Ramos (cell line): Measurements from ENCODE around the gene PYGM.

Experiments
- in situ Hi-C: fragments of 300-500 bp; cut with MboI; formaldehyde crosslinking; loops from one replicate; pipeline ENCODE4 v1.14.3; 2022; ENCODE audit warnings: low sequenced_read_pairs; ENCODE audit not compliant: unreplicated experiment

Gene PYGM

DNA sequence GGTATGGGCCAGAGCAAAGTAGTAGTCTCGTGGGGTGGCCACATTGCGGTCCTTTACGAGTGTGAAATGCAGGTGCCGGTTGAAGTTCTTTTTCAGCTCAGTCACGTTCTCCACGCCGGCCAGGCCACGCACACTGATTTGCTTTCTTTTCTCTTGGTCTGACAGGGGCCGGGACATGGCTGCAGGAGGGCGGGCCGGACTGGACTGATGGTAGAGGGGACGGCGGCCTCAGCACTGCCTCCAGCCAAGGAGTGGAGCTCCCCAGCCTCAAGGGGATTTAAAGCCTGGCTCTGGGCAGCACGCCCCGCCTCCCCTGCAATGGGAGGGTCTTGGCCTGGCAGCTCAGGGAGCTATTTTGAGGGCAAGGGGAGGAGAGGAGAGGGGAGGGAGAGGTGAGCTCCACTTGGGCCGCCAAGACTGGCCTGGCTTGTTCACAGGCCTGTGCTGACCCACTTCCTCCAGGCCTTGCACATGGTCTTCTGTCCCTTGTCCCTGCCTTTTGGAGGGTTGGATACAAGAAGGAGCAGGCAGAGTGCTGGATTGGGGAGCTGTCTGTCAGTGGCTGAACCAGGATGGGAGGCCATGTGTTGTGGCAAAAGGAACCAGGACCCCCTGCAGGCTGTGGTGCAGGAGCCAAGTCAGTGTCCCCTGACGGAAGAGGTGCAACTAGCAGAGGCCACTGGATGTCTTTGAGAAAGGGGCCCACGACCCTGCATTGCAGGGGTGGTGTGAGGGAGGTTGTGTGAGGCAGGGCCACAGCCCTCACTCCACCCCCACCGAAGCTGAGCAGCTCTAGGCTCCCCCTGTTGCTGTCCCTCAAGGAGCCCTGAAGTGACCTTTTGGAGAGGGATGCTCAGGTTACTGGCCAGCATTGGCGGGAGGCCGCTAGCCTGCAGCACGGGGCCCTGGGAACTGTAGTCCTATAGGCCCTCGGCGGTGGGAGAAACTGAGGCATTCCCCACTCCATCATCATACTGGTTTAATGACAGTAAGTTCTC is at the start of gene PYGM:
Gene PYGM (minus strand): TSS at position 253 of the 998 bp plus-strand sequence. CDS start 76 bp downstream, at position 177.
- in situ Hi-C loops, result no loop called here

DNA sequence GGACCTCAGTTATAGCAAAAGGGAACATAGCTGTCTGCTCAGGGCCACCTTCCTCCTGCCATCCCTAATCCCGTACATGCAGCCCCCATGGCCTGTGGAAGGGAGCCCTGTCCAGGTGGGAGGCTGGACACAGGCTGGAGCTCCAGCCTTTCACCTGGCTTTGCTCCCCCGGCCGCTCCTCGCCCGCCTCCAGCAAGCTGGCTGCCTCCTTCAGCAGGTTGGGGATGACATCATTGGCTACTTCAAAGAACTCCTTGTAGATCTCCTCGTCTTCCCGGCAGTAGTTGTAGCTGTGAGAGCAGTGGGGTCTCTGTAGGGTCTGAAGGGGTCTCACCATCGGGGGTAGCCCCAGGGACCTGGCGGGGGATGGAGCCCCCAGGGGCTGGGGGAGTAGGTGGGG is 45.7 kb upstream of the PYGM start:
- in situ Hi-C loops, result no loop called here

DNA sequence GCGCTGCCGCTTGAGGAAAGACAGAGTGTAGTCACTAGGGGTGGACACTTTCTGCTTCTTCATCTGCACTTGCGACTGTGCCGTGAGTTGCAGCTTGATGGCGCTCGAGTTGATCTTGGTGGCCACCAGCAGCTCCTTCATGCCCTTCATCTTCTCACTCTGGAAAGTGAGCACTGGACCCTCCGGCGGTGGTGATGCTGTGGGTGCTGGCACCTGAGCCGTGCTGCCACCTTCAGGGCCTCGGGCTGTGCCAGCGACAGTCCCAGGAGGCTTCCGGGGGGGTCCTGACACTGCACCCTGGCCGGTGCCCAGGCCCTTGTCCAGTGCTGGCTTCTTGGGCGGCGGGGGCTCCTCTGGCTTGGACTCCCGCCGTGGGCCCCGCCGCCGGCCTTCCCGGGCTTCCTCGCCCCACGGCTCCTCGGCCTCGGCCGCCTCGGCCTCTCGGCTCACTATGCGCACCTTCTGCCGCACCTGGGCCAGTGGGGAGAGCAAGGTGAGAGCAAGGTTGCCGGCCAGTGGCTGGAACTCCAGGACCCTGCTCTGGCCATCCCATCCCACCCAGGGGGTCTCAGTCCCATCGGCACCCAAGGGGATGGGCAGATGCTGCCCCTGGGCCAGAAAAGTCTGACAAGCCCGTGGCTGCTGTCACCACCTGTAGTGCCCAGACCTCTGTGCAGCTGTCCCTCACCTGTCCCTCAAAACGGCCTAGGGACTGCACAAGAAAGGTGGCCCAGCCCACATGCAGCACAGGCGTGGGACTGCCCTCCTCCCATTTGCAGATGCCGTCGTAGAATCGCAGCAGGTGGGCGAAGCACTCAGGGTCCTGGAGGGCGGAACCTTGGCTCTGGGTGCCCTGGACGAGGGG is 44.8 kb upstream of the PYGM start:
- in situ Hi-C loops, result no loop called here

DNA sequence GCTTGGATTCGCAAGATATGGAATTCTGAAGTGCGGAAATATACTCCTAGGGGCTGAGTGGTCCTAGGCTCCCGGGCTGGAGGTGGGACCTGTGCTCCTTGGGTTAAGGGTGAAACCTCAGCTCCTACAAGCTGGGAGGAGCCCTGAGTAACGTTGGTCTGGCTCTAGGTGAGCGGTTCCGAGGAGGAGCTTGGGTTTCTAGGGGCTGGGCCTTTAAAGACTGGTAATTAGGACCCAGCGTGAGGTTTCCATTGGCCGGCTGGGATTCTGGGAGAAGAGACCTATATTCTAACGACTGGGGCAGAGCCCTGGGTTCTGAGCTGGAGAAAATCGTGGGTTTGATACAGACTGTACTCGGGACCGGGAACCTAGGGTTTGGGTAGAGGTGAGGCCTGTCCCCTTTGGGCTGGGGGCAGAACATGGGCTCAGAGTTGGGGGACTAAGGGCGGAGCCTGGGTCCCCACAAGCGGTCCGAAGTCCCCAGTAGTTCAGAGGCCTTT is 44.1 kb upstream of the PYGM start:
- in situ Hi-C loops, result no loop called here

DNA sequence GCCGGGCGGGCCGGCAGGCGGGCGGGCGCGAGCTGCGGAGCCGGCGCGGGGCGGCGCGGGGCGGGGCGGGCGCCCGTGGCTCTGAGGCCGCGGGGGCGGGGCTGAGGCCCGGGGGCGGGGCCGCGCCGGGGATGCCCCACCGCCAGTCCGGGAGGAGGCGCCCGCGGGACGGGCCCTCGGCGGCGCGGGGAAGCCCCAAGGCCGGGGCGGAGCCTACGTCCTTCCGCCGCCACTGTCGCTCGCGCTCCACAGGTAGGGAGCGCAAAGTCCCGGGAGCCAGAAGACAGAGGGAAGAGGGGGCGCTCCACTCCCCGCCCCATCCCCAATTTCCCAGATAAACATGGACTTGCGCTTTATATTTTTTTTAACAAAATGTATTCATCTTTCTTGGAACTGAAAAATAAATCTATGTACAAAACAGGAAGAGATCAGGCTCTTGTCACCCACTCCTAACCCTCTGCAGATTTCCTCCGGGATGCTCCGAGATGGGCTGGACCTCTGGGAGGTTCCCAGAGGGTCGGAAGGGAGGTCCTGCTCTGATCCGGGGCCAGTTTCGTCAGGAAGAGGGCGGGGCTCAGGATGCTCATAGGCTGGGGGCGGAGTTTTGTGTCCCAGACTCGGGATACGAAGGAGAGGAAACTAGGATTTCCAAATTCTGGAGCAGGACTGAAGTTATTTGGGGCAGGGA is 43.5 kb upstream of the PYGM start, which contains the start of gene MAP4K2:
Gene MAP4K2 (minus strand): TSS at position 57 of the 688 bp plus-strand sequence. CDS start 65 bp downstream, outside the sequence.
- in situ Hi-C loops, result no loop called here

DNA sequence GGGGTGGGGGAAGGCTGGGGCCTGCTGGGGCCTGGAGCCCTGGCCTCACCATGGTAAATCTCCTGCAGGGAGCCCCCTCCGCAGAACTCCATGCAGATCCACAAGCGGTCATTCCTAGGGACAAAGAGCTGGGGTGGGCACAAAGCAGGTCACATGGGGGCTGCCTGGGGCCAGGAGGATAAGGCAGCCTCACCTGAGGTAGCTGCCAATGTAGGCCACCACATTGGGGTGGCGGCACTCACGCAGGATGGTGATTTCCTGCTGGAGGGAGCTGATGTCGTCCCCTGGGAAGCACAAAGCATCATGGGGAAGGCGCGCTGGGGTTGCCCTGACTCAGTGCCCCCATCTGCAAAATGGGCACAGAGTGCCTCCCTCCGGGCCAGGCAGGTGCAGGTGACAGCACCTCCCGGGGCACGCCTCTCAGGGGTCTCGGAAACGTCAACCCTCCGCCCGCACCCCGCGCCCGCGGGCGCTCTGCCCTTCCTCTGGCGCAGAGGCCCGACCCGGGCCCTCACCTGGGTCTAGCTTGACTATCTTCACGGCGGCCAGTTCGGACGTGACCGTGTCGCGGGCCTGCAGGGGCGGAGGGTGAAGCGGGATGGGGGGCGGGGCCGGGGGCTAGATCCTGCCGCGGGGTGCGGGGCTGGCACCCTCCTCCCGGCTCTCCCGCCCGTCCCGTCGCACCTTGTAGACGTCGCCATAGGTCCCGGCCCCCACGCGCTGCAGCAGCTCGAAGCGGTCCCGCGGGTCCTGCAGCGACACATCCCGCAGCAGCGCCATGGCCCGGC is 42.8 kb upstream of the PYGM start:
- in situ Hi-C loops, result no loop called here

DNA sequence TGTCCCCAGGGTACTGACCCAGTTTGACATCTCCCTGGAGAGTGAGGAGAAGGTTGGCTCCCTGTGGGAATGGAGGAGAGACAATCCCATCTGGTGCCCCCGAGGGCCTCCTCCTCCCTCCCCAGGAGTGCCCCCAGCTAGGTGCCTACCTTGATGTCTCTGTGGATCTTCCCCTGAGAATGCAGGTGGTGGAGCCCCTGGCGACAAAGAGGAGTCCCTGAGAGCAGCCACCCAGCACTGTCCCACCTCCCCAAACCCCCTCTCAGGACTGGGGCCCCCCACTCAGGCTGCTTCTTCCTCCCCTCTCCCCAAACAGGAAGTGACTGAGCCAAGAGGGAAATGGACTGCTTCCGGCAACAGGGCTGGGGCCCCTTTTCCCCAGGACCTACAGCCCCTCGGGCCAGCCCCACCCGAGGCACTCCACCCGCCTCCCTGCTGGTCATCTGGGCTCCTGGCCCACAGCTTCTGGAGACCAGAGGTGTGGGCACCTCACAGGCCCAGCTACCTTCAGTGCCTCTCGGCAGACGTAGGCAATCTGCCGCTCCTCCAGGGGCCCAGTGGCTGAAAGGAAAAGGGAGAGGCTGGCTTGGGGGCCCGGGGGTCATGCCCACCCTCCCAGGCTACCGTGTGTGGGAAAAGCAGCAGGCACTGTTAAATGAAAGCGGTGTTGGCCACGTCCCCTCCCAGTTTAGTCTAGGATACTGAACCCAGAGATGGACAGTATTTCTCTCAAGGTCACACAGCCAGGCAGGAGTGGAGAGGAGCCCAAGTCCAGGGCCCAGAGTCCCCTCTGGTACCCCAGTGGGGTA is 42.0 kb upstream of the PYGM start:
- in situ Hi-C loops, result no loop called here

DNA sequence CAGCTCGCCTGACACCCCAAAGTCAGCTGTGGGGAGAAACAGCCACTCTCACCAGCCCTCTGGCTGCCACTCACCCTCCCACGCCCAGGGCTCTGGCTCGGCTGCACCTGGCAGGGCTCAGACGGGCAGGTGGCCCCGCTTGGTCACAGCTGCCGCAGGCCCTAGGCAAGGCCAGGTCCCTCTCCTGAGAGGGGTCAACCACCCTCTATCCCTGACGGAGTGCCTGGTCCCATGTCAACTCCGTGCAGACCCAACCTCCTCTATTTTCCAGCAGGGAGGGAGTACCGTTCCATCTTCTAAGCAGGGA is 41.3 kb upstream of the PYGM start:
- in situ Hi-C loops, result no loop called here

DNA sequence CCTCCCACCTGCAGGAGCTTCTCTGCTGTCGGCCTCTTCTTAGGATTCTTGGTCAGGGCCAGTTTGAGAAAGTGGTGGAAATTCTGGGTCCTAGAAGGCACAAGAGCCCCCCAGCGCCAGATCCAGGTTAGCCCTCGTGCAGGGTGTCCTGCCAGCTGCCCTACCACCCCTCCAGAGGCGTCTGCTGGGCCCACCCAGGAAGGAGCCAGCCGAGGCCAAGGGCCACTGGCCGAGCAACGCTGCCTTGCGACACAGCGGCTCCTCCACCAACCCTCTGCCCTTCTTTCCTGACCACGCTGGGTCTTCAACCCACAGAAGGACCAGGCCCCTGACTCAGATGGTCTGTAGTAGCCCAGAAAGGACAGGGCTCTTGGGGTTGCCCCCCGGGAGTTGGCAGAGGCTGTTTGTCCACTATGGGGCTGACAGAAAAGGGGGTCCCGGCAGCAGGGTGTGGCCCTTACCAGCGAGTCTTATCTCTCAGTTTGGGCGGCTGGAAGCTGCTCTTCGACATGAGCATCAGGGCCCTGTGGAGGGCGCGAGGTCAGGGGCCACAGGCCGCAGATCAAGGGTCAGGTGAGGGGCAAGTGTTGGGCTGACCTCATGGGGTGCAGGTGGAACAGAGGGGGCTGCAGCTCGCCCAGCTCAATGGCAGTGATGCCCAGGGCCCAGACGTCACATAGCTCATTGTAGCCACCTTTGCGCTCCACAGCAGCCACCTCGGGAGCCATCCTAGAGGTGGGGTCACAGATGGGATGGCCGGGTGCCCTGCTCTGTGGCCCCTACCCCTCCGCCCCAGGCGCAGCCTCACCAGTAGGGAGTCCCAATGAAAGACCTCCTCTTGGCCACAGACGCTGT is 40.8 kb upstream of the PYGM start:
- in situ Hi-C loops, result no loop called here

DNA sequence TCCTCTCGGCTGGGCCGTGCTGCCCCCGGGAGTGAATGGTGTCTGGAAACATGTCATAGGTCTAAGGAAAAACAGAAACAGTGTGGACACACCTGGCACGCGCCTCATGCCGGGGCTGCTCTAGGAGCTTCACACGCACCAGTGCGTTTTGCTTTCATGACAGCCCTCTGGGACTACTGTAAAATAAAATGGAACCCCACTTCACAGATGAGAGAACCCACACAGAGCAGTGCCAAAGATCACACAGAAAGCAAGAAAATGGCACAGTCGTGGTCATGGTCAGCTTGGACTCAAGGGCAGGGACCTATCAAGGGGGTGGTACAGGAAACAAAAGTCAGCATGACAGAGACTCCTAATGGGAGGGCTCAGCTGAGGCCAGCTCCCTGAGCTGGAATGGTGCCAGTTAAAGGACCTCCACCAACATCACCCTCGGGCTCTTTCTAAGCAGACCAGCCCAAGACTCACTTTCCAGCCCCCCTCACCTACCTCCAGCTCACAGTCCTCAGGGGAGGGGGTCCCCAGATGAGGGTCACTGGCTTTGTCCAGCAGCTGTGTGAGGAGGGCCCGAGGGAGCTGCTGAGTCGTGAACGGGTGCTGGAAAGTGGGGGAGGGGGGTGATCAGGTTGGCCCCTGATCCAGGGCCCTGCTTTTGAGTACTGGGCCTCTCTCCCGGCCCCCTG is 40.0 kb upstream of the PYGM start:
- in situ Hi-C loops, result no loop called here

DNA sequence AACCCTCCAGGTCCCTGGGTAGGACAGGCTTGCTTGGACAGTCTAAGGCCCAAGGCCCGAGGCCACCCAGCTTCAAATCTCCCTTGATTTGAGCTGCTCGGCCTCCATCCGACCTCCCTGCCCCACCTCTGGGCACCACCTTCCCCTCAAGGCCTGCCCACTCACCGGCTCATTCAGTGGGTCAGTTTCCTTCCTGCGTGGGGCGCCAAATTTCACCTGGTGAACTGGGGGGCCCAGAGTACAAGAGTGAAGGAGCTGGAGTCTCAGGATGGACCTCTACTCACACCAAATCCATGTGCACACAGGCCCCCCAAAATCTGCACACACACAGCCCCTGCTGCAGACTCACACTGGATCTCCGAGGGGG is 39.5 kb upstream of the PYGM start:
- in situ Hi-C loops, result no loop called here

DNA sequence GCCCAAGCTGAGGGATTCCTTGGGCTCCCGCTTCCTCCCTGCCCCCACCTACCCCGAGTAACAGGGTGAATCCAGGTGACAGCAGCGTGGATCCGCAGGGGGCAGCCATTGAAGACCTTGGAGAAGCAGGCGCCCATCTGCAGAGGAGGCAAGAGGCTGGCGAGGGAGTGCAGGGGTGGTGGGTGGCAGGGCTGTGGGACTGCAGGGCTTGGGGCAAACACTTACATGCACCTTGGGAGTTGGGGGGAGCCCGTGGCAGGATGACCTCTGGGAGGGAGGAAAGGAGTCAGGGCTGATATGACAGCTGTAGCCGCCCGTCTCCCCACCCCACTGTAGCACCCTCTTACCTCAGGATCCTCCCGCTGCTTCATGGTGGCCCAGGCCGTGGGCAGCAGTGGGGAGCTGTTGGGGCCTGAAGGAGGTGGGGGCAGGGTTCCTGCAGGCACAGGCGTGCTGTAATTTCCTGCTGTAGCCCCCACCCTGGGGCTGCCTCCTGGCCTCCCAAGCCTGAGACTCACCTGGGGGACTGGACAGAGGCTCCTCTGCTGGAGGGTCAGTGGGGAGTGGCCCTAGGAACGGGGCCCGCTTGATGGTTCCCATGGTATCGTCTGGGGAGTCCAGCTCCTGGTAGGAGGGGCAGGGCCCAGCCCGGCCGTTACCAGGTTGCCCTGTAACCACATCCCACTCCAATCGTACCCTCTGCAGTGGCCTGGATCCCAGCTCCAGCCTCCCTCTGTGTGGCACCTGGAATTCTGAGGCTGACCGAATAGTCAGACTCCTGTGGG is 37.2 kb upstream of the PYGM start:
- in situ Hi-C loops, result no loop called here

DNA sequence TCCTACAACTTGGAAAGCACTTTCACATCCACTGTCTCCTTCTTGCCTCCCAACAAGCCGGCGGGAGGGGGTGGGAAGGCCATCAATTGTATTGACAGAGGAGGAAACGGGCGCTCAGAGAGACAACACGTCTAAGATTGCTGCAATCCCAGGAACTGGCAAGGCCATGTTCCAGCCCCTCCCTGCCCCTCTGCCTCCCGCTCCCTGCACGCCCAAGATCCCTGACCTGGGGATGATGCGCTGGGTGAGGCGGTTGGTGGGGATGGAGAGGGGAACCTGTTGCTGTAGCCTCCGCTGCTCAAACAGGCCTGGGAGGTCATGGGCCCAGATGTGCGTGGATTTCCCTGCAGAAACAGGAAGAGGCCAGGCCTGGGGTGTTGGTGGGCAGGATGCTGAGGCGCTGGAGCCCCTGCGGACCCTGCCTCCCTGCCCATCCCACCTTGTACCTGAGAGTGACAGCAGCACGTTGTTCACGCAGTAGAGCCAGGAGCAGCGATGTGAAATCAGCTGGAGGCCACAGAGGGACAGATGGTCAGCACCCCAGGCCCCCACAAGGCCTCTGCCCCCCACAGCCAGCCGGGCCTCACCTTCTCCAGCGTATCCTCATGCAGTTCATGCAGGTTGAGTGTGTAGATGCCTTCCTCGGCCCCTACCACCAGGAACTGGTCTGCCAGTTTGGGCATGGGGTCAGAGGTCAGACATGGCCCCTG is 36.4 kb upstream of the PYGM start:
- in situ Hi-C loops, result no loop called here

DNA sequence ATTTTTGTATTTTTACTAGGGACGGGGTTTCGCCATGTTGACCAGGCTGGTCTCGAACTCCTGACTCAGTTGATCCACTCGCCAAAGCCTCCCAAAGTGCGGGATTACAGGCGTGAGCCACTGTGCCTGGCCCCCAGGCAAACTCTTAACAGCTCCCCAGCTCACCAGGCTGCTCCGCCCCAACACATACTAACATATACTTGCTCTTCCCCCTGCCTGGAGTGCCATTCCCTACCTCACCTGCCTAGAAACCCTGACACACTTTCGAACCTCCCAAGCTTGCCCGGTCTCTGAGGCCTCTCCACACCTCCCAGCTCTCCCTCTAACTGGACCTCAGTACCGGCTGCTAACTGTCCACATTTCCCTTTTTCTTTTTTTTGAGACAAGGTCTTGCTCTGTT is 34.8 kb upstream of the PYGM start:
- in situ Hi-C loops, result no loop called here

DNA sequence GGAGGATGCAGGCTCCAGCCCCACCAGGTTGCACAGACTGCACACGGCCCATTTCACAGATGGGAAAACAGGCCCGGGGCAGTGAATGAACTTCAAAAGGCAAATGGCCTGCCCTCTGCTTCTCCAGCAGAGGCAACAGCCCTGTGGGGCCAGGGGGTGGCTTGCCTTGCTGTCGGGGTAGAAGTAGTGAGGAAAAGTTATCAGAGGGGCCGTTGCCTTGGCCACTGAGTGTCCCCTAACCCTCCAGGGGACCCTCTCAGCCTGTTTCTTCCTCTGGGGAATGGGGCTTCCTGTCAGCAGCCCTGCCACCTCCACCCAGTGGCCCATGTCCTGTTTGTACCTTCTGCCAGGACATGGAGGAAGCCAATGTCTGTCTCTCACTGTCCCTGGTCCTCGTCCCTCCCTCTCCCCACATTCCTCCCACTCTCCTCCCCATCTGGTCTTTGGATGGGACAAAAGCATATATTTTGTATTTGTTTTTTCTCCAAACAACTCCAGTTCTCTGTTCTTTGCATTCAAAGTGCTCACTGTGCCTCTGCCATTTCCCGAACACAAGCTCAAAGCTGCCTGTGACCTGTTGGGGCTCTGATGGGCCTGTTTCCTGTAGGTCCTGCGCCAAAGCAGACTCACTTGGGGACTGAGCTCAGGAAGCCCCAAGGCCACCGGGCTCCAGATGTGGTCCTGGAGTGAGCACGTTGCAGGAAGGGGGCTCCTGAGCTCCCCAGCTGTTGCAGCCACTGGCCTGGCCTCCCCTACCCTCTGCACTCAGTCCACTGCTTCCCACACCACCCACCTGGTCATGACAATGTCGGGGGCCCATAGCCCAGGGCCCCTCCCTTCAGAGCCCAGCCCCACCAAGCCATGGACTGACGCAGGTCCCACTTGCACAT is 33.7 kb upstream of the PYGM start:
- in situ Hi-C loops, result no loop called here
